Measurements from ENCODE around the gene TMEM229B. TPM values are rescaled to one million over a fixed set of nuclear protein-coding genes. Genes with fewer than 3 reads are reported as not detected.

TMEM229B gene
- total RNA-seq, 1 donor from 2014 or later: 1.4 TPM

DNA sequence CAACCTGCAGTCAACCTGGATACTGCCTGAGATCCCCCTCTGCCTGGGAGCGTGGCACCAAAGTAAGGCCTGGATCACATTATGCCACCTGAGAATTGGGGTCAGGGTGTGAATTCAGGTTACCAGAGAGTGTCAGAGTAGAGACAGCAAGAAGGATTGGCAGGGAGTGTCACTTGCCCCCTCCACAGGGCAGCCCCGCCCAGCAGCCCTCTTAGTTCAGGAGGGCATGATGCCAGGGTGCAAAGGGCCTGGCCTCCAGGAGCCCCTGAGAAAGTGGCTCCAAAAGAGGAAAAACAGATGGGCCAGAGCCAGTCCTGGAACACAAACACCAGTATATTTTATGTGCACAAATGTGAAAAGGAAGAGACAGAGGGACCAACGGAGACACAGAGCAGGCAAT lies 18.6 kb downstream of the TMEM229B start:
- Histone ChIP-seq H3K27ac (replicated peaks) (no peak overlapping the region), H3K36me3 (no peaks in the 10 kb centered on the region), H3K4me3 (no peak overlapping the region), H3K9me3 (replicated peaks) (no peaks in the 10 kb centered on the region), H3K27me3 (ENCODE audit: low read depth) (no peaks in the 10 kb centered on the region), H3K4me1 (no peaks in the 10 kb centered on the region)
- no peak for DNase-seq
- TF ChIP-seq, protein P1, sequence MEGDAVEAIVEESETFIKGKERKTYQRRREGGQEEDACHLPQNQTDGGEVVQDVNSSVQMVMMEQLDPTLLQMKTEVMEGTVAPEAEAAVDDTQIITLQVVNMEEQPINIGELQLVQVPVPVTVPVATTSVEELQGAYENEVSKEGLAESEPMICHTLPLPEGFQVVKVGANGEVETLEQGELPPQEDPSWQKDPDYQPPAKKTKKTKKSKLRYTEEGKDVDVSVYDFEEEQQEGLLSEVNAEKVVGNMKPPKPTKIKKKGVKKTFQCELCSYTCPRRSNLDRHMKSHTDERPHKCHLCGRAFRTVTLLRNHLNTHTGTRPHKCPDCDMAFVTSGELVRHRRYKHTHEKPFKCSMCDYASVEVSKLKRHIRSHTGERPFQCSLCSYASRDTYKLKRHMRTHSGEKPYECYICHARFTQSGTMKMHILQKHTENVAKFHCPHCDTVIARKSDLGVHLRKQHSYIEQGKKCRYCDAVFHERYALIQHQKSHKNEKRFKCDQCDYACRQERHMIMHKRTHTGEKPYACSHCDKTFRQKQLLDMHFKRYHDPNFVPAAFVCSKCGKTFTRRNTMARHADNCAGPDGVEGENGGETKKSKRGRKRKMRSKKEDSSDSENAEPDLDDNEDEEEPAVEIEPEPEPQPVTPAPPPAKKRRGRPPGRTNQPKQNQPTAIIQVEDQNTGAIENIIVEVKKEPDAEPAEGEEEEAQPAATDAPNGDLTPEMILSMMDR (IDR thresholded peaks at IDR 0.05; ENCODE audit: borderline replicate concordance): no peak
- intact Hi-C loops (cut with micrococcal nuclease): no loop called here

DNA sequence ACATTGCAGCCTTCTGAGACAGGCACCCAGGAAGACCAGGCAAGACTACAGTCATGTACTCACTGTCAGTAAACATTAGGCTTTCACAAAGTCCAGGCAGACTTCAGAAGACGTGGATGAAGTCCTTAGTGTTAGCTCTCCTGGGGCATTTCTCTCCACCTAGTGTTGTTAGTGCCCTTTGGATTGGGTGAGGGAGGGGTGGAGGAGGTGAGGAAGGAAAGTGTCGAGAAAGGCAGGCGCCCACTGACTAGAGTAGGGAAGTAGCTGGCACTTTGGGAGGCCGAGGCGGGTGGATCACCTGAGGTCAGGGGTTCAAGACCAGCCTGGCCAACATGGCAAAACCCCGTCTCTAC lies 20.2 kb downstream of the TMEM229B start:
- TF ChIP-seq, protein P1 (IDR thresholded peaks at IDR 0.05; ENCODE audit: borderline replicate concordance): no peak
- no peak for DNase-seq
- intact Hi-C loops (cut with micrococcal nuclease): no loop called here
- H3K4me1 ChIP-seq: no peaks in the 10 kb centered on the region
- no peak overlapping the region for H3K4me3 ChIP-seq
- no peaks in the 10 kb centered on the region for H3K9me3 ChIP-seq (replicated peaks)
- H3K36me3 ChIP-seq: no peaks in the 10 kb centered on the region
- H3K27ac ChIP-seq (replicated peaks): no peak overlapping the region
- no peaks in the 10 kb centered on the region for H3K27me3 ChIP-seq (ENCODE audit: low read depth)

DNA sequence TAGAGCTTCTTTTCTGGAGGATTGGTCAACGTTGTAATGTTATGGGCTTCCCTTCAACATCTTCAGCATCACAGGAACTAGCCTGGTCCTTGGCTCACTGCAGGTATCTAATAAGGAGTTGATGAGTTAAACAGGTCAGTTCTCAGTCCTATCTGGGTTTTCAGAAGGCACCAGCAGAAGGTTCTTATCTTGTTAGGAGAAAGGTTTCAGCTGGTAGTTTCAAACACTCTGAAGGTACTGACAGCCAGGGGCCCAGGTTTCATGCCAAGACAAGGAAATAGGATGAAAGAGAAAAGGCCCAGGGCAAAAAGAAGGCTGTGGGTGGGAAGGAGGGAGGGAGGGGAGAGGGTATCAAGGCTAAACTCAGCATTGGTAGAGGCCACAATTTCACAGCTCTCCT lies 21.4 kb downstream of the TMEM229B start:
- intact Hi-C loops (cut with micrococcal nuclease): no loop called here
- Histone ChIP-seq H3K27me3 (ENCODE audit: low read depth) (no peaks in the 10 kb centered on the region), H3K27ac (replicated peaks) (no peak overlapping the region), H3K36me3 (no peaks in the 10 kb centered on the region), H3K4me3 (no peak overlapping the region), H3K9me3 (replicated peaks) (no peaks in the 10 kb centered on the region), H3K4me1 (no peaks in the 10 kb centered on the region)
- DNase-seq: no peak
- TF ChIP-seq, protein P1 (IDR thresholded peaks at IDR 0.05; ENCODE audit: borderline replicate concordance): no peak

DNA sequence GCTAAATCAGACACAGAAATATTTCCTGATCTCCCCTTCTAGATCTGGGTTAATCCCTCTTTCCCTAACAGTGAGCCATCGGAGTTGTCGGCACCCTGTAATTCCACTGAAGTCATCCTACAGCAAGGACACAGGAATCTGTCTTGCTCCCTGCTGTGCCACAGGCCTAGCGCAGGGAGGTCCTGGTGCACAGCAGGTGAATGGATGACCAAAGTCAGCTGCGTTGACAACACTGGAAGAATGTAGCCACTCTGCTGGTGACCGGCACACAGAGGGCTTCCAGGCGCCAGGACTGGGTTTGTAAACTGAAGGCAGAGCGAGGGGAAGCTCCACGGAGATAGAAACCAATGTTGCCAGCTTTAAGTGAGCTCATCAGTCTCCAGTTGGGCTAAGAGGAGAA lies 23.6 kb downstream of the TMEM229B start:
- H3K9me3 ChIP-seq (replicated peaks): no peaks in the 10 kb centered on the region
- TF ChIP-seq, protein P1 (IDR thresholded peaks at IDR 0.05; ENCODE audit: borderline replicate concordance): no peak
- DNase-seq: no peak
- intact Hi-C loops (cut with micrococcal nuclease): no loop called here
- H3K27ac ChIP-seq (replicated peaks): no peak overlapping the region
- no peaks in the 10 kb centered on the region for H3K36me3 ChIP-seq
- no peak overlapping the region for H3K4me3 ChIP-seq
- peaks cover 16% of the 10 kb centered on the region for H3K4me1 ChIP-seq
- H3K27me3 ChIP-seq (ENCODE audit: low read depth): no peaks in the 10 kb centered on the region

DNA sequence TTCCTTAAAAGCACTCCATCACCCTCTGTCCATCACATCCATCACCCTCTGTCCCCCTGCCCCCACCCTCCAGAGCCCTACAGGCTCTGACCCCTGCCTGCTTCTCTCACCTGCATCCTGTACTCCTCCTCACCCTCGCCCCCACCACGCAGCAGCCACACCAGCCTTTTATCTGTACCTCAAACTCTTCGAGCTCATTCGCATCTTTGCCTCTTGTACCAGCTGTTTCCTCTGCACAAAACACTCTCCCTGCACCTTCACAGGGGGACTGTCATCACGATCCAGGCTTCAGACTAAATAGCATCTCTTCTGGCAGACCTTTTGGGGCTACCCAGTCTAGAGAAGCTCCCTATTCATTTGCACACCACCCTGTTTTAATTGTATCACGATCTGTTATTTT lies 24.1 kb downstream of the TMEM229B start:
- Histone ChIP-seq H3K4me3 (no peak overlapping the region), H3K27ac (replicated peaks) (no peak overlapping the region), H3K9me3 (replicated peaks) (no peaks in the 10 kb centered on the region), H3K36me3 (no peaks in the 10 kb centered on the region), H3K27me3 (ENCODE audit: low read depth) (no peaks in the 10 kb centered on the region), H3K4me1 (peaks cover 21% of the 10 kb centered on the region)
- TF ChIP-seq, protein P1 (IDR thresholded peaks at IDR 0.05; ENCODE audit: borderline replicate concordance): no peak
- no peak for DNase-seq
- intact Hi-C loops (cut with micrococcal nuclease): no loop called here

DNA sequence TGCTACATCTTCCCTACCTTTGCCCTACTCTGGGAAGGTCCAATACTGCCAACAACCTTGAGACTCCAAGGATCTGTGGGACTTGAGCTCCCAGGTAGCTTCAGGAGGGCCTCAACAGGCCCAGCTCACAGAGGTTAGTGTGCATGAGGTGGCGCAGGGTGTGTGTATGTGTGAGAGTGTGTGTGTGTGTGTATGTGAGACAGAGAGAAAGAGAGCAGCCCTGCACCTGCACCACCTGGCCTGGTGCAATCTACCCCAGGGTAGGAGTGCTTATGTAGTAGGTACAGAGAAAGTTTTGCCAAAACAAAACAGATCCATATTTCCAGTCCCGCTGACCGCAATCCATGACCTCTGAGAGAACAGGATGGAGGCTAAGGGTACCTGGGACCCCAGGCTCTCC lies 24.6 kb downstream of the TMEM229B start:
- Histone ChIP-seq H3K36me3 (no peaks in the 10 kb centered on the region), H3K27me3 (ENCODE audit: low read depth) (no peaks in the 10 kb centered on the region), H3K4me3 (no peak overlapping the region), H3K27ac (replicated peaks) (no peak overlapping the region), H3K4me1 (peaks cover 25% of the 10 kb centered on the region), H3K9me3 (replicated peaks) (no peaks in the 10 kb centered on the region)
- intact Hi-C loops (cut with micrococcal nuclease): no loop called here
- TF ChIP-seq, protein P1 (IDR thresholded peaks at IDR 0.05; ENCODE audit: borderline replicate concordance): no peak
- DNase-seq: no peak

Measured in left ventricle myocardium inferior (tissue), 1 donor.